HepG2 (cell line): ENCODE results near the gene GRB2. TPM values are rescaled to one million over a fixed set of nuclear protein-coding genes. Genes with fewer than 3 reads are reported as not detected.

Source experiments
- ATAC-seq: fragments of 200-7000 bp; cut with Tn5 transposase; 3 replicates; pipeline ENCODE4 v1.9.1; 2020; ENCODE audit warnings: mild to moderate bottlenecking, moderate library complexity
- BruUV-seq: library from RNA; stranded (reverse); fragments of 400-500 nt; replicated peaks from 2 replicates; lab custom pipeline; 2021; lab: Mats Ljungman, UMichigan
- CTCF ChIA-PET: fragments of 300-600 bp; formaldehyde crosslinking; extraction: SDS; loops from one replicate; lab custom pipeline; 2021; ENCODE audit warnings: low total read pairs, inconsistent platforms, low intra/inter-chr PET ratio; lab: Yijun Ruan, JAX
- POLR2A ChIA-PET: fragments of 350-600 bp; sonication (Branson Sonifier 250); formaldehyde crosslinking; loops from one replicate; lab custom pipeline; 2020; ENCODE audit warnings: antibody characterized with exemption, inconsistent platforms; lab: Yijun Ruan, JAX
- DNase-seq: peaks from one replicate; pipeline ENCODE4 v3.0.0-alpha.2; 2015; ENCODE audit warnings: low spot score
- FAIRE-seq: peaks from 3 replicates; lab custom pipeline; 2011; peaks lifted over from hg19 to GRCh38; lab: Jason Lieb, UNC
- H2AFZ ChIP-seq: one replicate; pipeline ENCODE4 v1.6.1; 2011; ENCODE audit warnings: low read length, inconsistent platforms
- H3K27ac ChIP-seq: fragments of 300-600 bp; 3 replicates; pipeline ENCODE4 v1.8.0; 2011; ENCODE audit warnings: mixed run types, mild to moderate bottlenecking, mixed read lengths, low read length, inconsistent platforms; ENCODE audit not compliant: insufficient read depth; ENCODE audit errors: extremely low read length
- H3K27me3 ChIP-seq, 2 experiments: fragments of 200-600 bp in 1 of 2; 2 replicates in 1 of 2; 3 replicates in 1 of 2; pipeline versions ENCODE4 v1.6.0 to v1.8.0; 2011; ENCODE audit warnings: low read length in 2 of 2, mild to moderate bottlenecking in 2 of 2, moderate library complexity in 2 of 2, inconsistent platforms in 1 of 2; ENCODE audit not compliant: insufficient read depth in 2 of 2, control insufficient read depth in 1 of 2
- H3K36me3 ChIP-seq, 2 experiments: fragments of 200-600 bp in 1 of 2; replicated peaks in 1 of 2; 2 replicates in 1 of 2; 3 replicates in 1 of 2; pipeline versions ENCODE4 v1.5.1 to v1.8.0; 2011; ENCODE audit warnings: low read length in 2 of 2, inconsistent platforms in 1 of 2; ENCODE audit not compliant: insufficient read depth in 2 of 2, control insufficient read depth in 1 of 2
- H3K4me1 ChIP-seq: 2 replicates; pipeline ENCODE4 v1.5.1; 2012; ENCODE audit warnings: low read length, inconsistent platforms; ENCODE audit not compliant: insufficient read depth
- H3K4me2 ChIP-seq: 2 replicates; pipeline ENCODE4 v1.6.0; 2011; ENCODE audit warnings: low read depth, low read length, inconsistent platforms
- H3K4me3 ChIP-seq, 3 experiments: fragments of 200-600 bp in 1 of 3; sonication (generic), shearing (Covaris generic) in 1 of 3; replicated peaks in 1 of 3; 2 replicates each; pipeline ENCODE4 v1.5.1; 2011 to 2016; ENCODE audit warnings: low read length in 3 of 3, inconsistent platforms in 2 of 3, low read depth in 2 of 3, mild to moderate bottlenecking in 2 of 3, control low read depth in 1 of 3, mixed read lengths in 1 of 3; ENCODE audit not compliant: insufficient read depth in 1 of 3
- H3K79me2 ChIP-seq: one replicate; pipeline ENCODE4 v1.6.1; 2011; ENCODE audit warnings: low read length, inconsistent platforms; ENCODE audit not compliant: insufficient read depth
- H3K9ac ChIP-seq: 2 replicates; pipeline ENCODE4 v1.6.0; 2011; ENCODE audit warnings: mild to moderate bottlenecking, low read depth, low read length, inconsistent platforms; ENCODE audit not compliant: insufficient read depth
- H3K9me3 ChIP-seq: 2 replicates; pipeline ENCODE4 v1.5.1; 2012; ENCODE audit warnings: mild to moderate bottlenecking, low read length
- H4K20me1 ChIP-seq: 2 replicates; pipeline ENCODE4 v1.6.0; 2011; ENCODE audit warnings: inconsistent platforms, mild to moderate bottlenecking, low read length, moderate library complexity; ENCODE audit not compliant: insufficient read depth
- CHCHD3 ChIP-seq: sonication (generic); formaldehyde crosslinking; IDR thresholded peaks from 2 replicates; pipeline ENCODE4 v1.8.0; 2022; ENCODE audit warnings: mild to moderate bottlenecking, missing genetic modification reagents, moderate library complexity
- EEA1 ChIP-seq: sonication (generic); formaldehyde crosslinking; IDR thresholded peaks from 2 replicates; pipeline ENCODE4 v1.5.1; 2020; ENCODE audit warnings: mild to moderate bottlenecking, missing genetic modification reagents, borderline replicate concordance
- FLYWCH1 ChIP-seq: sonication (generic); formaldehyde crosslinking; IDR thresholded peaks from 2 replicates; pipeline ENCODE4 v1.8.1; 2023; ENCODE audit warnings: mild to moderate bottlenecking, missing genetic modification reagents
- FOXC1 ChIP-seq: sonication (generic); formaldehyde crosslinking; IDR thresholded peaks from 2 replicates; pipeline ENCODE4 v1.8.0; 2022; ENCODE audit warnings: mild to moderate bottlenecking, missing genetic modification reagents, borderline replicate concordance
- HNF4G ChIP-seq, 2 experiments: sonication (generic) in 1 of 2; formaldehyde crosslinking in 1 of 2; IDR thresholded peaks; 2 replicates each; pipeline versions ENCODE4 v1.4.0 to v1.6.1; 2011 to 2020; ENCODE audit warnings: borderline replicate concordance in 2 of 2, low read depth in 2 of 2, mild to moderate bottlenecking in 2 of 2, low read length in 1 of 2, missing genetic modification reagents in 1 of 2, moderate library complexity in 1 of 2
- KMT2A ChIP-seq: sonication (generic); formaldehyde crosslinking; IDR thresholded peaks from 2 replicates; pipeline ENCODE4 v1.4.0; 2020; ENCODE audit warnings: missing genetic modification reagents
- LCORL ChIP-seq, 2 experiments: fragments of 450-650 bp in 1 of 2; sonication (generic) in 1 of 2; formaldehyde crosslinking in 1 of 2; IDR thresholded peaks; 2 replicates each; pipeline versions ENCODE4 v1.5.0 to v1.6.1; 2017 to 2020; ENCODE audit warnings: antibody characterized with exemption in 1 of 2, missing genetic modification reagents in 1 of 2
- MEF2D ChIP-seq: sonication (generic); formaldehyde crosslinking; IDR thresholded peaks from 2 replicates; pipeline ENCODE4 v1.5.1; 2020; ENCODE audit warnings: mild to moderate bottlenecking, missing genetic modification reagents
- PHF21A ChIP-seq: sonication (generic); formaldehyde crosslinking; IDR thresholded peaks from 2 replicates; pipeline ENCODE4 v1.5.0; 2020; ENCODE audit warnings: mild to moderate bottlenecking, missing genetic modification reagents
- POLR2AphosphoS5 ChIP-seq: IDR thresholded peaks from 2 replicates; pipeline ENCODE4 v1.6.1; 2012; ENCODE audit warnings: low read depth, low read length
- SNAI1 ChIP-seq: sonication (generic); formaldehyde crosslinking; IDR thresholded peaks from 2 replicates; pipeline ENCODE4 v1.5.0; 2020; ENCODE audit warnings: mild to moderate bottlenecking, missing genetic modification reagents, borderline replicate concordance
- ZIK1 ChIP-seq: sonication (generic); formaldehyde crosslinking; IDR thresholded peaks from 2 replicates; pipeline ENCODE4 v1.5.0; 2020; ENCODE audit warnings: mild to moderate bottlenecking, low read depth, missing genetic modification reagents, borderline replicate concordance
- ZMYM4 ChIP-seq: sonication (generic); formaldehyde crosslinking; IDR thresholded peaks from 2 replicates; pipeline ENCODE4 v1.8.1; 2023; ENCODE audit warnings: mild to moderate bottlenecking, missing genetic modification reagents
- ZNF317 ChIP-seq: sonication (generic); formaldehyde crosslinking; IDR thresholded peaks from 2 replicates; pipeline ENCODE4 v1.5.0; 2020; ENCODE audit warnings: mild to moderate bottlenecking, missing genetic modification reagents
- ZNF451 ChIP-seq: sonication (generic); formaldehyde crosslinking; IDR thresholded peaks from 2 replicates; pipeline ENCODE4 v1.5.0; 2020; ENCODE audit warnings: mild to moderate bottlenecking, missing genetic modification reagents
- ZNF781 ChIP-seq: sonication (generic); formaldehyde crosslinking; IDR thresholded peaks from 2 replicates; pipeline ENCODE4 v1.5.1; 2020; ENCODE audit warnings: borderline replicate concordance, mild to moderate bottlenecking, missing genetic modification reagents; ENCODE audit errors: not compliant biosample characterization
- WGBS: methylation state at CpG from one replicate; pipeline ENCODE4 v1.1.6; 2017; ENCODE audit warnings: low lambda C conversion rate; 5-methylcytosine and 5-hydroxymethylcytosine counted together
- in situ Hi-C: cut with HindIII; loops from 2 replicates; pipeline ENCODE4 v1.10.0; 2017; ENCODE audit warnings: low pct_unique_long_range_greater_than_20kb; ENCODE audit not compliant: extremely low pct_ligation_motif_present
- intact Hi-C: fragments of 100-400 bp; cut with micrococcal nuclease; formaldehyde crosslinking; loops from one replicate; pipeline ENCODE4 v1.10.0; 2022; ENCODE audit not compliant: unreplicated experiment
- polyA plus RNA-seq, 8 experiments: library from polyadenylated mRNA; depleted of rRNA in 3 of 8; stranded (reverse) in 7 of 8; unstranded in 1 of 8; fragments of >200 nt; fragmentation: Illumina TruSeq in 4 of 8; extraction: Trizol in 4 of 8; gene quantifications; 2 replicates each; pipeline versions ENCODE4 v1.2.1 to v1.2.3, GENCODE V29; 2011 to 2016; ENCODE audit warnings: low read depth in 4 of 8, missing spikeins in 1 of 8, mixed read lengths in 1 of 8; ENCODE audit not compliant: insufficient read depth in 1 of 8
- total RNA-seq, 5 experiments: library from RNA; depleted of rRNA; stranded (reverse); fragments of >200 nt; fragmentation: Illumina TruSeq; extraction: Trizol; gene quantifications; 2 replicates each; pipeline ENCODE4 v1.2.3, GENCODE V29; 2016; ENCODE audit warnings: low read depth in 1 of 5
- TF ChIP-seq, protein P1 (sequence below): sonication (generic); formaldehyde crosslinking; IDR thresholded peaks from 2 replicates; pipeline ENCODE4 v1.5.1; 2020; ENCODE audit warnings: missing genetic modification reagents, mild to moderate bottlenecking, borderline replicate concordance
- TF ChIP-seq, protein P2 (sequence below): sonication (generic); formaldehyde crosslinking; IDR thresholded peaks from 2 replicates; pipeline ENCODE4 v1.4.0; 2020; ENCODE audit warnings: mild to moderate bottlenecking, missing genetic modification reagents

Gene GRB2
- total and polyA plus RNA-seq, 2 of the 13 experiments (the other 11 are each of a cell fraction or from before 2014, with no cell fraction given): 84.6 to 92.3 TPM

DNA sequence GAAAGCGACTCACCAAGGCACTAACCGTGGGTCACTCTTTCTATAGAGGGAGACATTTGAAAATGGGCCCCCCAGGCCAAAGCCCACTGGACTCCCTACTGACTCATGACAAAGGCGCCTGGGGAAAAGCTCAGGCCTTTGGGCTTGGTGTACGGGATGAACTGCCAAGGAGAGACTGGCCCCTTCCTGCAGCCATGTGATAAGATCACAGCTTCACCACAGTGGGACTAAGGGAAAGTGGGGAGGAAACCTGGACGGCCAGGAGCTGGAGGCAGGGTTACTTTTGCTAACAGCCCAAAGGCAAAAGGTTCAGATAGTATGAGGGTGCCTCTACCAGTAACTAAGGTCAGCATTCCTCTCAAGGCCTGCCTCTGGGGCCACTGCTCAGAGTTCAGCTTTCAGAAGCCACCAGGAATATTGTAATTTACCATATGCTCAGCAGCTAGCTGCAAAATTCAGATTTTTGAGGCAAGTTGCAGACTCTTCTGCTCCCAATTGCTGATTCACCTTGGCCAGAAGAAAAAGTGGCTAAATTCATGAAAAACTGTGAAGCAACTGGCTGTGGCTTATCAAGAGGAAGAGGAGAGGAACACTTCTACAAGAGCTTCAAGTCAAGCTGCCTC, 79.1 kb downstream of the GRB2 start:
- Histone ChIP-seq H4K20me1 (peaks cover 4% of the 10 kb centered on the region; the same call in 1 of the 2 replicates), H3K9ac (peak overlapping the region; percentile 25; the same call in 1 of the 2 replicates), H3K4me1 (peaks cover 13% of the 10 kb centered on the region), H3K79me2 (peaks cover 9% of the 10 kb centered on the region), H3K4me2 (no peak overlapping the region; the same call in 1 of the 2 replicates), H3K9me3 (no peaks in the 10 kb centered on the region), H3K4me3 (no peak overlapping the region), H2AFZ (no peak overlapping the region), H3K27ac (peak overlapping the region; percentile 71), H3K36me3 (peaks cover 22 to 61% of the 10 kb centered on the region in 2 experiments), H3K27me3 (no peaks in the 10 kb centered on the region)
- ATAC-seq: peak; percentile 70
- no TSS peak for BruUV-seq
- no peak for DNase-seq
- intact Hi-C loops: no loop called here
- no peak for FAIRE-seq
- in situ Hi-C loops: loop anchor here (5.0 kb wide), 1 partner anchor 66 kb away; no protein-coding TSS in a partner anchor
- ChIA-PET CTCF (no interaction called here), POLR2A (interaction anchor here (1.1 to 1.6 kb wide), 2 partner anchors 68 to 80 kb away, joined by 4 to 6 read pairs; partner anchors contain the start of gene GRB2)
- 75% methylated on average over 5 of the region's 5 CpGs for WGBS
- TF ChIP-seq HNF4G (IDR thresholded peaks at IDR 0.05; ENCODE audit: borderline replicate concordance, low read depth, low read length) (no peak), HNF4G (CRISPR knock-in tag; IDR thresholded peaks at IDR 0.05; ENCODE audit: borderline replicate concordance, low read depth) (no peak), ZNF451 (CRISPR knock-in tag) (no peak), SNAI1 (CRISPR knock-in tag) (no peak), CHCHD3 (CRISPR knock-in tag) (no peak), LCORL (IDR thresholded peaks at IDR 0.05) (no peak), LCORL (CRISPR knock-in tag; IDR thresholded peaks at IDR 0.05) (0 out of 2 replicates have a peak, but pooled peaks have one; percentile 23), ZNF781 (CRISPR knock-in tag) (no peak), EEA1 (CRISPR knock-in tag) (no peak), ZMYM4 (0 out of 2 replicates have a peak, but pooled peaks have one; percentile 13), FOXC1 (0 out of 2 replicates have a peak, but pooled peaks have one; percentile 22), ZNF317 (CRISPR knock-in tag) (no peak), FLYWCH1 (no peak), MEF2D (CRISPR knock-in tag) (no peak), ZIK1 (no peak), POLR2AphosphoS5 (no peak), PHF21A (CRISPR knock-in tag) (0 out of 2 replicates have a peak, but pooled peaks have one; percentile 38), KMT2A (CRISPR knock-in tag) (no peak)
- TF ChIP-seq, protein P1, sequence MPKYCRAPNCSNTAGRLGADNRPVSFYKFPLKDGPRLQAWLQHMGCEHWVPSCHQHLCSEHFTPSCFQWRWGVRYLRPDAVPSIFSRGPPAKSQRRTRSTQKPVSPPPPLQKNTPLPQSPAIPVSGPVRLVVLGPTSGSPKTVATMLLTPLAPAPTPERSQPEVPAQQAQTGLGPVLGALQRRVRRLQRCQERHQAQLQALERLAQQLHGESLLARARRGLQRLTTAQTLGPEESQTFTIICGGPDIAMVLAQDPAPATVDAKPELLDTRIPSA (CRISPR knock-in tag): 0 out of 2 replicates have a peak, but pooled peaks have one; percentile 33
- TF ChIP-seq, protein P2, sequence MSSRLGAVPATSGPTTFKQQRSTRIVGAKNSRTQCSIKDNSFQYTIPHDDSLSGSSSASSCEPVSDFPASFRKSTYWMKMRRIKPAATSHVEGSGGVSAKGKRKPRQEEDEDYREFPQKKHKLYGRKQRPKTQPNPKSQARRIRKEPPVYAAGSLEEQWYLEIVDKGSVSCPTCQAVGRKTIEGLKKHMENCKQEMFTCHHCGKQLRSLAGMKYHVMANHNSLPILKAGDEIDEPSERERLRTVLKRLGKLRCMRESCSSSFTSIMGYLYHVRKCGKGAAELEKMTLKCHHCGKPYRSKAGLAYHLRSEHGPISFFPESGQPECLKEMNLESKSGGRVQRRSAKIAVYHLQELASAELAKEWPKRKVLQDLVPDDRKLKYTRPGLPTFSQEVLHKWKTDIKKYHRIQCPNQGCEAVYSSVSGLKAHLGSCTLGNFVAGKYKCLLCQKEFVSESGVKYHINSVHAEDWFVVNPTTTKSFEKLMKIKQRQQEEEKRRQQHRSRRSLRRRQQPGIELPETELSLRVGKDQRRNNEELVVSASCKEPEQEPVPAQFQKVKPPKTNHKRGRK (CRISPR knock-in tag): no peak
